H1 (cell line): ENCODE results near the gene UQCRQ. TPM values are rescaled to one million over a fixed set of nuclear protein-coding genes. Genes with fewer than 3 reads are reported as not detected.

Source experiments
- CTCF ChIA-PET: fragments of 300-600 bp; sonication (Branson Sonifier 250); formaldehyde crosslinking; loops from one replicate; lab custom pipeline; 2021; ENCODE audit not compliant: partially characterized antibody; lab: Charles Lee
- POLR2A ChIA-PET: fragments of 300-600 bp; sonication (Branson Sonifier 250); formaldehyde crosslinking; loops from one replicate; lab custom pipeline; 2021; ENCODE audit warnings: inconsistent platforms; ENCODE audit not compliant: partially characterized antibody; lab: Charles Lee
- DNase-seq, 2 experiments: peaks; one replicate each; pipeline versions ENCODE4 v3.0.0 to v3.0.0-alpha.2; 2010 to 2022; ENCODE audit warnings: low spot score in 2 of 2, low read depth in 1 of 2, mixed read lengths in 1 of 2
- FAIRE-seq: peaks from 2 replicates; lab custom pipeline; 2011; peaks lifted over from hg19 to GRCh38; lab: Jason Lieb, UNC
- H2AFZ ChIP-seq: 2 replicates; pipeline ENCODE4 v1.8.1; 2012; ENCODE audit warnings: low read length, inconsistent platforms
- H2AK5ac ChIP-seq: 2 replicates; pipeline ENCODE4 v1.6.1; 2013; ENCODE audit warnings: low read depth, low read length
- H2BK120ac ChIP-seq: replicated peaks from 2 replicates; pipeline ENCODE3; 2013; ENCODE audit warnings: low read depth, low read length, inconsistent platforms
- H2BK12ac ChIP-seq: 2 replicates; pipeline ENCODE4 v1.6.1; 2013; ENCODE audit warnings: low read depth, low read length
- H2BK15ac ChIP-seq: 2 replicates; pipeline ENCODE4 v1.6.1; 2013; ENCODE audit warnings: low read length
- H2BK20ac ChIP-seq: 2 replicates; pipeline ENCODE4 v1.6.1; 2013; ENCODE audit warnings: low read length
- H2BK5ac ChIP-seq: 2 replicates; pipeline ENCODE4 v1.6.1; 2013; ENCODE audit warnings: low read depth, low read length
- H3K14ac ChIP-seq: 2 replicates; pipeline ENCODE4 v1.6.1; 2013; ENCODE audit warnings: inconsistent platforms; ENCODE audit not compliant: insufficient read length
- H3K18ac ChIP-seq: 2 replicates; pipeline ENCODE4 v1.6.1; 2013; ENCODE audit warnings: low read length; ENCODE audit errors: extremely low read depth
- H3K23ac ChIP-seq: 2 replicates; pipeline ENCODE4 v1.6.1; 2013; ENCODE audit warnings: inconsistent platforms; ENCODE audit not compliant: insufficient read length
- H3K23me2 ChIP-seq: 2 replicates; pipeline ENCODE4 v1.6.1; 2013; ENCODE audit warnings: low read depth, low read length
- H3K27ac ChIP-seq: 2 replicates; pipeline ENCODE4 v1.6.1; 2011; ENCODE audit warnings: low read depth, low read length, inconsistent platforms
- H3K27me3 ChIP-seq, 4 experiments: replicated peaks in 1 of 4; 1 replicate in 1 of 4; 2 replicates in 3 of 4; pipeline versions ENCODE4 v1.6.1 to v1.8.1; 2011 to 2013; ENCODE audit warnings: low read length in 3 of 4, mild to moderate bottlenecking in 3 of 4, inconsistent platforms in 2 of 4, mixed read lengths in 2 of 4, moderate library complexity in 1 of 4; ENCODE audit not compliant: control insufficient read depth in 3 of 4, insufficient read depth in 3 of 4; ENCODE audit errors: extremely low read depth in 1 of 4
- H3K36me3 ChIP-seq, 4 experiments: 2 replicates each; pipeline versions ENCODE4 v1.6.1 to v1.8.1; 2011 to 2013; ENCODE audit warnings: mild to moderate bottlenecking in 4 of 4, low read length in 3 of 4, moderate library complexity in 2 of 4, control low read depth in 1 of 4, inconsistent platforms in 1 of 4; ENCODE audit not compliant: insufficient read depth in 4 of 4, control insufficient read depth in 2 of 4
- H3K4ac ChIP-seq: replicated peaks from 2 replicates; pipeline ENCODE3; 2013; ENCODE audit warnings: low read length, low read depth, mixed read lengths, inconsistent platforms; ENCODE audit not compliant: insufficient read length
- H3K4me1 ChIP-seq, 4 experiments: replicated peaks in 1 of 4; 1 replicate in 1 of 4; 2 replicates in 3 of 4; pipeline versions ENCODE4 v1.6.1 to v1.8.1; 2011 to 2013; ENCODE audit warnings: low read length in 3 of 4, inconsistent platforms in 2 of 4, mixed read lengths in 1 of 4; ENCODE audit not compliant: insufficient read depth in 4 of 4, control insufficient read depth in 3 of 4
- H3K4me2 ChIP-seq, 2 experiments: 2 replicates each; pipeline versions ENCODE4 v1.6.1 to v1.8.1; 2011 to 2013; ENCODE audit warnings: low read depth in 2 of 2, low read length in 2 of 2, control low read depth in 1 of 2, inconsistent platforms in 1 of 2, mild to moderate bottlenecking in 1 of 2; ENCODE audit not compliant: insufficient read depth in 1 of 2
- H3K4me3 ChIP-seq, 4 experiments: fragments of 200-600, 300-600 bp in 1 of 4; sonication (generic), shearing (Covaris generic), sonication (Bioruptor Twin) in 1 of 4; 2 replicates each; pipeline versions ENCODE4 v1.5.1 to v1.8.1; 2011 to 2016; ENCODE audit warnings: low read length in 4 of 4, low read depth in 3 of 4, control low read depth in 2 of 4, inconsistent platforms in 2 of 4, mild to moderate bottlenecking in 2 of 4, mixed read lengths in 1 of 4, moderate library complexity in 1 of 4; ENCODE audit not compliant: insufficient read depth in 2 of 4; ENCODE audit errors: extremely low read depth in 1 of 4
- H3K56ac ChIP-seq: replicated peaks from 2 replicates; pipeline ENCODE3; 2013; ENCODE audit warnings: low read depth, mild to moderate bottlenecking, mixed read lengths, low read length, inconsistent platforms; ENCODE audit not compliant: insufficient read length
- H3K79me1 ChIP-seq: 2 replicates; pipeline ENCODE4 v1.6.1; 2013; ENCODE audit warnings: low read depth, low read length, control low read depth
- H3K79me2 ChIP-seq, 2 experiments: 2 replicates each; pipeline versions ENCODE4 v1.6.1 to v1.8.1; 2012 to 2013; ENCODE audit warnings: low read length in 2 of 2, mild to moderate bottlenecking in 2 of 2, inconsistent platforms in 1 of 2; ENCODE audit not compliant: insufficient read depth in 2 of 2, control insufficient read depth in 1 of 2
- H3K9ac ChIP-seq, 4 experiments: replicated peaks in 1 of 4; 1 replicate in 1 of 4; 2 replicates in 3 of 4; pipeline versions ENCODE4 v1.6.1 to v1.8.1; 2011 to 2013; ENCODE audit warnings: low read depth in 3 of 4, low read length in 3 of 4, control low read depth in 2 of 4, mild to moderate bottlenecking in 2 of 4, moderate library complexity in 2 of 4, inconsistent platforms in 1 of 4; ENCODE audit errors: extremely low read depth in 1 of 4
- H3K9me3 ChIP-seq, 2 experiments: 2 replicates each; pipeline versions ENCODE4 v1.6.1 to v1.8.1; 2012 to 2013; ENCODE audit warnings: mild to moderate bottlenecking in 2 of 2, moderate library complexity in 2 of 2, control low read depth in 1 of 2, inconsistent platforms in 1 of 2, low read depth in 1 of 2, low read length in 1 of 2, mixed read lengths in 1 of 2; ENCODE audit not compliant: insufficient read depth in 2 of 2
- H4K20me1 ChIP-seq, 2 experiments: replicated peaks in 1 of 2; 2 replicates each; pipeline versions ENCODE3 to v1.8.1; 2011 to 2013; ENCODE audit warnings: inconsistent platforms in 2 of 2, low read length in 2 of 2, mild to moderate bottlenecking in 1 of 2; ENCODE audit not compliant: insufficient read depth in 2 of 2, control insufficient read depth in 1 of 2
- H4K5ac ChIP-seq: 2 replicates; pipeline ENCODE4 v1.6.1; 2013; ENCODE audit warnings: low read length, low read depth, mixed read lengths, inconsistent platforms; ENCODE audit not compliant: insufficient read length
- H4K8ac ChIP-seq: 2 replicates; pipeline ENCODE4 v1.8.0; 2013; ENCODE audit warnings: mild to moderate bottlenecking, moderate library complexity, low read length, inconsistent platforms; ENCODE audit not compliant: insufficient read depth; ENCODE audit errors: extremely low read depth
- H4K91ac ChIP-seq: replicated peaks from 2 replicates; pipeline ENCODE3; 2013; ENCODE audit warnings: low read length, mixed read lengths, inconsistent platforms; ENCODE audit not compliant: insufficient read length
- CBX5 ChIP-seq: fragments of 300-800, 300-1000 bp; sonication (generic); IDR thresholded peaks from 2 replicates; pipeline ENCODE4 v1.7.1; 2016; ENCODE audit warnings: antibody characterized with exemption, low read length, low read depth
- CHD1 ChIP-seq: IDR thresholded peaks from 2 replicates; pipeline ENCODE4 v1.6.1; 2012; ENCODE audit warnings: low read depth, low read length, improper control_type of control experiment
- CREB1 ChIP-seq: IDR thresholded peaks from 2 replicates; pipeline ENCODE4 v1.6.1; 2012; ENCODE audit warnings: inconsistent platforms
- EZH2 ChIP-seq: fragments of 200-600 bp; sonication (generic); IDR thresholded peaks from 2 replicates; pipeline ENCODE4 v1.7.1; 2012; ENCODE audit warnings: low read depth, mild to moderate bottlenecking, moderate library complexity, low read length, inconsistent platforms; ENCODE audit not compliant: severe bottlenecking
- FOSL1 ChIP-seq: IDR thresholded peaks from 2 replicates; pipeline ENCODE4 v1.6.1; 2011; ENCODE audit warnings: mild to moderate bottlenecking, low read depth, low read length, moderate library complexity; ENCODE audit not compliant: insufficient read depth
- HDAC2 ChIP-seq, 2 experiments: fragments of 300-600 bp in 1 of 2; sonication (generic) in 1 of 2; IDR thresholded peaks; 2 replicates each; pipeline ENCODE4 v1.6.1; 2011 to 2012; ENCODE audit warnings: low read depth in 2 of 2, low read length in 2 of 2, mild to moderate bottlenecking in 2 of 2, moderate library complexity in 2 of 2, borderline replicate concordance in 1 of 2, inconsistent platforms in 1 of 2
- KDM1A ChIP-seq: fragments of 200-600, 300-600 bp; sonication (generic); IDR thresholded peaks from 2 replicates; pipeline ENCODE4 v1.7.1; 2016; ENCODE audit warnings: mild to moderate bottlenecking, low read length, borderline replicate concordance
- MAX ChIP-seq: IDR thresholded peaks from 2 replicates; pipeline ENCODE4 v1.6.1; 2012; ENCODE audit warnings: inconsistent platforms
- RBBP5 ChIP-seq: IDR thresholded peaks from 2 replicates; pipeline ENCODE4 v1.7.1; 2012; ENCODE audit warnings: low read depth, mild to moderate bottlenecking, inconsistent platforms, low read length, moderate library complexity, borderline replicate concordance
- SAP30 ChIP-seq: fragments of 300-600 bp; sonication (generic); IDR thresholded peaks from 2 replicates; pipeline ENCODE4 v1.7.1; 2012; ENCODE audit warnings: low read length, moderate library complexity, mild to moderate bottlenecking, inconsistent platforms; ENCODE audit not compliant: insufficient read depth, insufficient replicate concordance
- SUZ12 ChIP-seq: fragments of 200-600 bp; sonication (generic); IDR thresholded peaks from 2 replicates; pipeline ENCODE4 v1.6.1; 2012; ENCODE audit warnings: mild to moderate bottlenecking, inconsistent platforms, low read length, moderate library complexity, mixed read lengths
- polyA plus RNA-seq, 7 experiments: library from polyadenylated mRNA; depleted of rRNA in 3 of 7; stranded (reverse) in 5 of 7; unstranded in 2 of 7; fragments of >200 nt in 5 of 7; fragments of 200-250 nt in 2 of 7; gene quantifications; 1 replicate in 5 of 7; 2 replicates in 1 of 7; 4 replicates in 1 of 7; pipeline versions ENCODE4 v1.2.1 to v1.2.3, GENCODE V29; 2011 to 2013; ENCODE audit warnings: missing spikeins in 2 of 7, mixed read lengths in 2 of 7
- total RNA-seq: library from RNA; stranded (reverse); fragmentation: NEBNext Ultra II Directional; extraction: Animal tissue kit (Norgen Biotek cat#: 25700); gene quantifications from 2 replicates; pipeline ENCODE4 v1.2.1, GENCODE V29; 2021
- TF ChIP-seq, protein P1 (sequence below): IDR thresholded peaks from 2 replicates; pipeline ENCODE4 v1.6.1; 2011; ENCODE audit warnings: low read depth, mild to moderate bottlenecking, low read length; ENCODE audit not compliant: insufficient read depth

UQCRQ gene
- total and polyA plus RNA-seq, 2 of the 8 experiments (the other 6 are each of a cell fraction or from before 2014, with no cell fraction given): 177 to 293 TPM

DNA sequence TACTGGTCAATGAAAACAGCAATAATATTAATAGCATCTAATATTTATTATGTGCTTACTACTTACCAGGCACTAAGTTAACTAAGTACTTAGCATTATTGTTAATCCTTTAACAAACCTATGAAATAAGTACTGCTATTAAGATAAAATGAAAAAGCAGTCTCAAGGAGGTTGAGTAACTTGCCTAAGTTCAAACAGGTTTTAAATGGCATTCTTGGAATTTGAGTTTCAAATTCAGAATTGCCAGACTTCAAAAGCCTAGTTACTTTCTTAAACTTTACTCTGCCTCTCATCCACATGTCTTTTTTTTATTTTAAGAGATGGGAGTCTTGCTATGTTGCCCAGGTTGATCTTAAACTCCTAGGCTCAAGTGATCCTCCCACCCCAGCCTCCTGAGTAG is 23.1 kb downstream of the UQCRQ start:
- Histone ChIP-seq H3K79me1 (no peaks in the 10 kb centered on the region), H4K5ac (no peak overlapping the region), H2BK15ac (no peak overlapping the region), H4K20me1 (peaks cover 0 to 2% of the 10 kb centered on the region in 2 experiments), H2BK12ac (no peak overlapping the region), H4K91ac (no peak overlapping the region), H3K27ac (no peak overlapping the region), H3K9me3 (no peaks in the 10 kb centered on the region), H3K23me2 (no peaks in the 10 kb centered on the region), H2BK5ac (no peak overlapping the region), H3K27me3 (no peaks in the 10 kb centered on the region; a peak in 1 of 7 replicates), H2BK120ac (no peak overlapping the region), H2AK5ac (no peak overlapping the region), H2BK20ac (no peak overlapping the region), H3K18ac (no peak overlapping the region), H3K4ac (no peak overlapping the region), H3K14ac (no peak overlapping the region), H3K4me1 (no peaks in the 10 kb centered on the region), H3K4me2 (no peak overlapping the region), H3K23ac (no peak overlapping the region), H4K8ac (no peak overlapping the region), H3K36me3 (peaks cover 13 to 85% (median 42%) of the 10 kb centered on the region in 4 experiments), H2AFZ (no peak overlapping the region), H3K4me3 (no peak overlapping the region), H3K79me2 (no peaks in the 10 kb centered on the region), H3K9ac (no peak overlapping the region), H3K56ac (no peak overlapping the region)
- CTCF ChIA-PET: interaction anchor here (1.1 kb wide), 1 partner anchor 17 kb away, joined by 3 read pairs; no protein-coding TSS in a partner anchor
- FAIRE-seq (no peak), DNase-seq (no peak)
- no peak for TF ChIP-seq KDM1A
- TF ChIP-seq MAX: no peak
- no peak for TF ChIP-seq SUZ12
- TF ChIP-seq CHD1: no peak
- no peak for TF ChIP-seq CREB1
- no peak for TF ChIP-seq EZH2
- TF ChIP-seq HDAC2 (IDR thresholded peaks at IDR 0.05; ENCODE audit: borderline replicate concordance in 1 of 2, low read depth in 2 of 2, low read length in 2 of 2): no peak
- no peak for TF ChIP-seq RBBP5
- TF ChIP-seq CBX5: no peak
- TF ChIP-seq, protein P1, sequence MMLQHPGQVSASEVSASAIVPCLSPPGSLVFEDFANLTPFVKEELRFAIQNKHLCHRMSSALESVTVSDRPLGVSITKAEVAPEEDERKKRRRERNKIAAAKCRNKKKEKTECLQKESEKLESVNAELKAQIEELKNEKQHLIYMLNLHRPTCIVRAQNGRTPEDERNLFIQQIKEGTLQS: no peak
- TF ChIP-seq SAP30: no peak
- TF ChIP-seq FOSL1: no peak
- POLR2A ChIA-PET: no interaction called here
